ENCODE measurements around the gene MUL1.

DNA sequence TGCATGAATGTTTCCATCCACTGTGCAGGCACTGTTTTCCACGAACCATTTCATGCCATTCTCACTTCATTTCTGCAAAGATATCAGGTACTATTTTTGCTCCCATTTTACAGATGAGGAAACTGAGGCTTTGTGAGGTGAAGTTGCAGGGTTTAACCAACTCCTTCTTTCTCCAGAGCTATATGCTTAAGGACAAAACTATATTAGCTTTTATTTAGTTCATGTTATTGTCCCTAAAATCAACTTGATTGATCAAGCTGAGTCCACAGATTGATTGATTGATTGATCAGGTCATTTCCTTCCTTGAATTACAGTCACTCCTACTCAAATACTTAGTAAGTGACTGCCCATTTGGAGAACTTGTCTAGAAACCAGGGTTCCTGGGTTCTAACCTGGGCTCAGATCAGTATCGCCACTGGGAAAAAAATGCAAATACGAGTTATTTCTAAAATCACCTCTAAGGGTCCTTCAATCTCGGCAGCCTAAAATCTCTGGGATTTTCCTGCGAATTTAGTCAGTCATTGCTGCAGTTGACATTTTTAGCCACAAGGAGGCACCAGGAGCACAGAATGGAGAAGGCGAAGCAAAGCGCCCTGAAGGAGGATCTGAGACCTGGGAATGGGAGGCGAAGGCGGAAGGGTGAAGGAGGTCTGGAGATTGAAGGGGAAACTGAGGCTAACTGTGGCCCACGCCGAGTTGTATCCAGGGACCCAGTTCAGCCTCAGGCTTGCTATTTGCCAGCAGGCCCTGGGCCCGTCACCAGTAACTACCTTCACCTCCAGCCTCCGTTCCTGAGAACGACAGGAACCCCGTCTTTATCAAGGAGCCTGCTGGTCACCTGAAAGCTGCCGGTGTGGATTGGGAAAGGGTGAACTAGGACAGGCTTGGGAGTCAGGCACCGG is 14.3 kb upstream of the MUL1 start:
- TF ChIP-seq POLR2AphosphoS5 (IDR thresholded peaks at IDR 0.05) = peak in 1 of 3 donors; percentile 46
- TF ChIP-seq, protein P1, sequence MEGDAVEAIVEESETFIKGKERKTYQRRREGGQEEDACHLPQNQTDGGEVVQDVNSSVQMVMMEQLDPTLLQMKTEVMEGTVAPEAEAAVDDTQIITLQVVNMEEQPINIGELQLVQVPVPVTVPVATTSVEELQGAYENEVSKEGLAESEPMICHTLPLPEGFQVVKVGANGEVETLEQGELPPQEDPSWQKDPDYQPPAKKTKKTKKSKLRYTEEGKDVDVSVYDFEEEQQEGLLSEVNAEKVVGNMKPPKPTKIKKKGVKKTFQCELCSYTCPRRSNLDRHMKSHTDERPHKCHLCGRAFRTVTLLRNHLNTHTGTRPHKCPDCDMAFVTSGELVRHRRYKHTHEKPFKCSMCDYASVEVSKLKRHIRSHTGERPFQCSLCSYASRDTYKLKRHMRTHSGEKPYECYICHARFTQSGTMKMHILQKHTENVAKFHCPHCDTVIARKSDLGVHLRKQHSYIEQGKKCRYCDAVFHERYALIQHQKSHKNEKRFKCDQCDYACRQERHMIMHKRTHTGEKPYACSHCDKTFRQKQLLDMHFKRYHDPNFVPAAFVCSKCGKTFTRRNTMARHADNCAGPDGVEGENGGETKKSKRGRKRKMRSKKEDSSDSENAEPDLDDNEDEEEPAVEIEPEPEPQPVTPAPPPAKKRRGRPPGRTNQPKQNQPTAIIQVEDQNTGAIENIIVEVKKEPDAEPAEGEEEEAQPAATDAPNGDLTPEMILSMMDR (IDR thresholded peaks at IDR 0.05 in 8 of 11, conservative IDR thresholded peaks at IDR 0.05 in 3 of 11) = peak; percentile 74 to 93 (median 82)
- no peak for TF ChIP-seq POLR2A (IDR thresholded peaks at IDR 0.05)
